ENCODE results near the gene ARHGEF4.
"Not testable (repeated sequence)": the region's sequence is repeated elsewhere in the genome, so short reads cannot be mapped to it uniquely, and the experiment has no call there.

ARHGEF4 gene

GRCh38 chr2:130887643-130888042 is 50.9 kb downstream of the ARHGEF4 start:
- no peak for DNase-seq

GRCh38 chr2:130890941-130891669 is 54.4 kb downstream of the ARHGEF4 start:
- DNase-seq = no peak

GRCh38 chr2:130891966-130892365 is 55.3 kb downstream of the ARHGEF4 start:
- DNase-seq = no peak

- DNase-seq = no peak
Measured at GRCh38 chr2:130892793-130893785, 56.4 kb downstream of the ARHGEF4 start.

DNA sequence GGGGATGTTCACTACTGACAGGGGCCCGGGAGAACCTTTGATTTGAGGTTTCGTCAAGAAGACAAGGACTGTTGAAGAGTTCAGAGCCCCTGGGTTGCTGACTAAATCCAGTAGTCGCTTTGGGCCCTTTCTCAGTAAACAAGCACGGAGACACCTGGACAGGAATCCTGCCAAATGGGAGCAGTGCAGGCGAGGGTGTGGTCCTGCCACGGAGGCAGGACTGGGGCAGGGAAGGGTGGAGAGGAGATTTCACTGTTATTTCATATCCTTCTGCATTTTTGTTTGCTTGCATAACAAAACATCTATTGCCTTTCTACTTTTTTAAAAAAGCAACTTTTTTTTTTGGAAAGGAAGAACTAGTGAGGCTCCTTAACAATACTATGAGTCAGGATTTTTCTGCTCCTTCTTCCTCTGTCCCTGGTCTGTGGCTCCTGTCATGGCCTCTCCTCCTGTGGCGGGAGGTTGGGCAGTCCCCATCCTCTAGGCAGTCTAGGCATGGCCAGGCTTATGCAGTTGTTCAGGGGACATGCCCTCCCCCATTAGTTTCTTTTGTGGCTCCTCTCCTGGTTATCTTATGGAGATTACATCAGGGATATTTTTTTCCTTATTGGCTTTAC is 57.7 kb downstream of the ARHGEF4 start:
- DNase-seq = no peak

- DNase-seq = no peak
Measured at GRCh38 chr2:130896813-130897212, 60.1 kb downstream of the ARHGEF4 start.

- no peak for DNase-seq
Measured at GRCh38 chr2:130898553-130898952, 61.8 kb downstream of the ARHGEF4 start.

GRCh38 chr2:130899306-130899705 is 62.6 kb downstream of the ARHGEF4 start:
- no peak for DNase-seq

- DNase-seq = no peak
Measured at GRCh38 chr2:130901061-130901460, 64.3 kb downstream of the ARHGEF4 start.

DNA sequence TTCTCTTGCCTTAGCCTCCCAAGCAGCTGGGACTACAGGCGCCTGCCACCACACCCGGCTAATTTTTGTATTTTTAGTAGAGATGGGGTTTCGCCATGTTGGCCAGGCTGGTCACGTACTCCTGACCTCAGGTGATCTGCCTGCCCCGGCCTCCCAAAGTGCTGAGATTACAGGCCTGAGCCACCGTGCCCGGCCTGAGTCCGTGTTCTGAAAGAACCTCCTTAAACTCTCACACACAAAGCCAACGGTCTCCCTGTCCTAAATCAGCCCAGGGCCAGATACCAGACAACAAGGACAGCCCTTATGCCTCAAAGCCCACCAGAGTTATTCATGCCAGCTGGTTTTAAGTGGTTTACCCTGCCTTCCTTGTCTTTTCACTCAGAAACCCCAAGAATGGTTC is 64.9 kb downstream of the ARHGEF4 start:
- DNase-seq = not testable (repeated sequence)

DNA sequence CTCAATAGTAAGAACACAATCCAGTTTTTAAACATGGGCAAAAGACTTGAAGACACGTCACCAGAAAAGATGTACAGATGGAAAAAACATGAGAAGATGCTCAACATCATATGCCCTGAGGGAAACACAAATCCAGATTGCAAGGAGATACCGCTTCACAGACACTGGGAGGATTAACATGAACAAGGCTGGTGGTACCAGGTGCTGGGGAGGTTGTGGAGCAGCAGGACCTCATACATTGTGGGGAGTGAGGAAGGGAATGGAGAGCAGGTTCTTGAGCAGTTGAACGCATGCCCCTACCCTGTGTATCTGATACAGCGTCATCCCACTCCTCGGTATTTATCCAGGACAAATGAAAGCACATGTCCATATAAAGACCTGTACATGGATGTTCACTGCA is 72.1 kb downstream of the ARHGEF4 start:
- no peak for DNase-seq

- no peak for DNase-seq
Measured at GRCh38 chr2:130910931-130911330, 74.2 kb downstream of the ARHGEF4 start.

GRCh38 chr2:130911482-130911881 is 74.8 kb downstream of the ARHGEF4 start:
- no peak for DNase-seq

GRCh38 chr2:130911996-130912395 is 75.3 kb downstream of the ARHGEF4 start:
- DNase-seq = no peak

- no peak for DNase-seq
Measured at GRCh38 chr2:130912471-130912870, 75.8 kb downstream of the ARHGEF4 start.

DNA sequence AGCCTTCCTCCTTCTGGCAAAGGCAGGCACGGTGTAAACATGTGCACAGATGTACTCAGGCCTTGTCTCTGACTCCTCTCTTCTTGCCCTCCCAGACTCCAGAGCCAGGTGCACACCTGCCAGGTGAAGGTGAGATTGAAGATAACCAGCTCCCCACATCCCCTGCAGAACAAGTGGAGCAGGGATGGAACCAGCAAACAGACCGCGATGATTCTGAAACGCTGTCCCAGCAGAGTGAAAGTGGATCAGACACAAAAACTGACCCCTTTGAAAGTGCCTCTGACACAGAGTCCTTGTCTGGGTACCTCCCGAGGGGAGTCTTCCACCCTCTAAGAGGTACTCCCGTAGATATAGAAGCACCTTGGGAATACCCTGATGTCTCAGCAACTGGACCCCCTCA is 77.2 kb downstream of the ARHGEF4 start:
- no peak for DNase-seq

- no peak for DNase-seq
Measured at GRCh38 chr2:130915149-130915548, 78.4 kb downstream of the ARHGEF4 start.

DNA sequence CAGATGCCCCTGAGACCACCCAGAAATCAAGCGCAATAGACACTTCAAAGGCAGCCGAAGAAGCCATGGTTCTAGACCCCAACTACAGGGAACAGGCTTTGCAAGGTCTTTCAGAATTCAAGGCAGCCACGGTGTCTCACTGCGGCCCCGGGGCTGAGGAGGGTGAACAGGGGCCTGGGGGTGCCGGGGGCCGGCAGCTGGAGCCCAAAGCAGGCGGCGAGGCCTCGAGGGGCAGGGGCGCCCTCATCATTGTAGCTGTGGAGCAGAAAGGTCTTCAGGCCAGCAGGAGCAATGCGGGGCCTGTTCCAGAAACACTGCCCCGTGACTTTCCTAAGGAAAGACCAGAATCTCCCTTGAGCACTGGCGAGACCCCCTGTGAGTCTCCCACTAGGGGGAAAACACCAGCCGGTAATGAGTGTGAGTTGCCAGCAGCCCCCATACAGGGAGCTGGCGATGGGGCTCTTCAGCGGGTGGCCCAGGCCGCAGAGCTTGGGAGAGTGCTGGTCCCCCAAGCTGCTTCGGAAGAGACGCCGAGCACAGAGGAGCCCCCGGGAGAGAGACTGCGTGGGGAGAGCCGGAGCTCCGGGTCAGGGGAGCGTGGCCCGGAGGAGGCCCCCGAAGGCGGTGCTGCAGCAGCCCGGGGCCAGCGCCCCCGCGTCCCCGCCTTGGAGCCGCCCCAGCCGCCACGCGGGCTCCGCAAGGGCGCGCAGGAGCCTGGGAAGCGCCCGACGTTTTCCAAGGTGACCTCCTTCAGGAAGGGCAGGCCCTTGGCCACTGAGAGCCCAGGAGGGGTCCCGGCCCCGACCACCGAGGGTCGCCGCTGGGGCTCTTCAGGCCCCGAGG is 79.1 kb downstream of the ARHGEF4 start:
- DNase-seq = no peak

DNA sequence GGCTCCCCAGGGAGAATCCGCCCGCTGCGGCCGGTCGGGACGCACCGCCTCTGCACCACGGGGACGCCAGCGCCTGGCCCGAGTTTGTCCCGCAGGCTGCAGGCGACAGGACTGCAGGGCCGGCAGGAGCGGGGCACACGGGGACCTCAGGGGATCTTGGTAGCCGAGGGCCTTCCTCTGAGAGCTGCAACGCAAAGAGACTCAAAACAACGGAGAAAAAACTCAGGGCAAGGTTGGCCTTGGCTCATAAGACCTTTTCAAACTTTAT is 79.7 kb downstream of the ARHGEF4 start:
- no peak for DNase-seq

DNA sequence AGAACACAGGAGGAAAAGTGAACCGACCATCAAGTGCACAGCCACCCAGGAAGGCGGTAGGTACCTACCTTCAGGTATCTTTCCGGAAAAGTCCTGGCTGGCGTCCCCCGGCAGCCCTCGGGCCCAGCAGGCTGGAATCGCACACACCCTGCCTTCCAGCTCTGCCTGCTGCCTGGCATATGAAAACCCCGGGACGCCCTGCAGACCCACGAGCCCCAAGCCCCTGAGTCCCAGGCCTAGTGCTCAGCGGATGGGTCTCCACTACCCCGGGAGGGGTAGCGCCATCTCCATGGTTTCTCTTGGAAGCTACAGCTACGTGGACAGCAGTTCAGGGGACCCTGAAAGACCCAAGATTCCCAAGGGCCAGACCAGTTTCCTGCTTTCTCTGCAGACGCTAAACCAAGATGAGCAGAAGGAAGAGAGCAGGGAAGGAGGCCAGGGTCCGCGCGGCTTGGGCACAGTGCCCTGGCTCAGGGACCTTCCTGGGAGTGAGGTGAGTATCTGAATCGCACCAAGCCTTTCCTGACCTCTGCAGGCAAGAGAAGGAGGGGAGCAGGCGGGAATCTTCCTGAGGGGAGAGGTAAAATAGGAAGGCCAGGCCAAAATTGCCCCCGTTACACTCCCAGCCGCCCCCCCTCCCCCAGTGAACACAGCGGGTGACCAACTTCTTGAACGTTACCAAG is 80.4 kb downstream of the ARHGEF4 start:
- DNase-seq = no peak

DNA sequence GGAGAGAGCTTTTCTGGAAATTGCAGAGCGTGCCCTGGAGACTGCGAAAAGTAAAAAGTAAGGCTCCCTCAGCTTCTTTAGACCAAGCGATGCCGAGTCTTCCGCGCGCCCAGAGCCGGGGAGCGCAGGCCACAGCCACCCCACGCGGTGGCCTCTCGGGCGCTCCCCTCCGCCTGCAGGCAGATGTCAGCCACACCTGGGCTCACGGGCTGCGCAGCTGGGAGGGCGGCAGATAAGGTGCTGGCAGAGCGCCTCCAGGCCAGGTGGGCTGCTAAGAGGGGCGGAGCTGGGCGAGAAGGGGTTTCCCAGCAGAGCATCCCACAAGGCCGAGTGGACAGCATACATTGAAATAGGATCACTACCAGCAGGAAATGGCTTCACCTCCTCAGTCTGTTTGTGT is 81.7 kb downstream of the ARHGEF4 start:
- no peak for DNase-seq
